Stomach smooth muscle (tissue), 2 donors: ENCODE data around the gene NOBOX.

Experiments
- H3K27ac ChIP-seq: one replicate; pipeline ENCODE4 v1.7.0; 2013; ENCODE audit warnings: mild to moderate bottlenecking, low read length, inconsistent platforms
- H3K27me3 ChIP-seq, 2 donors: one replicate each; pipeline ENCODE4 v1.7.0; 2013; ENCODE audit warnings: low read length in 2 of 2; ENCODE audit not compliant: insufficient read depth in 2 of 2, control insufficient read depth in 1 of 2
- H3K36me3 ChIP-seq, 2 donors: one replicate each; pipeline ENCODE4 v1.7.0; 2013; ENCODE audit warnings: low read length in 2 of 2; ENCODE audit not compliant: control insufficient read depth in 2 of 2, insufficient read depth in 2 of 2
- H3K4me1 ChIP-seq: one replicate; pipeline ENCODE4 v1.7.0; 2013; ENCODE audit warnings: low read length; ENCODE audit not compliant: control insufficient read depth, insufficient read depth
- H3K4me3 ChIP-seq, 2 donors: one replicate each; pipeline ENCODE4 v1.7.0; 2013; ENCODE audit warnings: low read length in 2 of 2
- H3K9ac ChIP-seq, 2 donors: one replicate each; pipeline ENCODE4 v1.7.0; 2013; ENCODE audit warnings: low read length in 2 of 2, mild to moderate bottlenecking in 1 of 2
- H3K9me3 ChIP-seq, 2 donors: one replicate each; pipeline ENCODE4 v1.7.0; 2013; ENCODE audit warnings: low read length in 2 of 2; ENCODE audit not compliant: control insufficient read depth in 2 of 2
- donor health status: healthy.
- donor health status: Pancreatic carcinoma.

NOBOX gene

GRCh38 chr7:144415858-144416257 lies 12.4 kb upstream of the NOBOX start:
- Histone ChIP-seq H3K36me3 (no peaks in the 10 kb centered on the region), H3K27me3 (no peaks in the 10 kb centered on the region), H3K4me3 (no peak overlapping the region), H3K27ac (no peak overlapping the region), H3K9ac (no peak overlapping the region), H3K4me1 (no peaks in the 10 kb centered on the region), H3K9me3 (no peaks in the 10 kb centered on the region)

- Histone ChIP-seq H3K36me3 (no peaks in the 10 kb centered on the region), H3K4me3 (no peak overlapping the region), H3K4me1 (no peaks in the 10 kb centered on the region), H3K27ac (no peak overlapping the region), H3K9me3 (no peaks in the 10 kb centered on the region), H3K9ac (no peak overlapping the region), H3K27me3 (no peaks in the 10 kb centered on the region)
These were observed 11.3 kb upstream of the NOBOX start for GRCh38 chr7:144414815-144415214.

- no peak overlapping the region for H3K27ac ChIP-seq
These were observed 6.9 kb upstream of the NOBOX start for GRCh38 chr7:144410441-144410840.

GRCh38 chr7:144408121-144408520 lies 4.6 kb upstream of the NOBOX start:
- Histone ChIP-seq H3K4me3 (no peak overlapping the region), H3K9ac (no peak overlapping the region), H3K27ac (no peak overlapping the region), H3K4me1 (peaks cover 5% of the 10 kb centered on the region), H3K27me3 (no peaks in the 10 kb centered on the region), H3K9me3 (no peaks in the 10 kb centered on the region), H3K36me3 (no peaks in the 10 kb centered on the region)

More at GRCh38 chr7:144410441-144410840, 6.9 kb upstream of the NOBOX start:
- Histone ChIP-seq H3K4me1 (peaks cover 5% of the 10 kb centered on the region), H3K9me3 (no peaks in the 10 kb centered on the region), H3K36me3 (no peaks in the 10 kb centered on the region), H3K4me3 (no peak overlapping the region), H3K9ac (no peak overlapping the region), H3K27me3 (no peaks in the 10 kb centered on the region)

- no peak overlapping the region for H3K4me3 ChIP-seq
- no peak overlapping the region for H3K27ac ChIP-seq
- no peak overlapping the region for H3K9ac ChIP-seq
- no peaks in the 10 kb centered on the region for H3K36me3 ChIP-seq
- no peaks in the 10 kb centered on the region for H3K27me3 ChIP-seq
- H3K9me3 ChIP-seq: no peaks in the 10 kb centered on the region
- H3K4me1 ChIP-seq: peaks cover 5% of the 10 kb centered on the region
These were observed 3.9 kb upstream of the NOBOX start for GRCh38 chr7:144407266-144407931.

GRCh38 chr7:144404946-144405345 lies 1.5 kb upstream of the NOBOX start:
- Histone ChIP-seq H3K4me3 (no peak overlapping the region), H3K36me3 (no peaks in the 10 kb centered on the region), H3K27me3 (no peaks in the 10 kb centered on the region), H3K9ac (no peak overlapping the region), H3K4me1 (peaks cover 5% of the 10 kb centered on the region), H3K27ac (no peak overlapping the region), H3K9me3 (no peaks in the 10 kb centered on the region)

GRCh38 chr7:144403102-144403501 lies 391 bp downstream of the NOBOX start:
- no peak overlapping the region for H3K27ac ChIP-seq
- H3K36me3 ChIP-seq: no peaks in the 10 kb centered on the region
- no peak overlapping the region for H3K9ac ChIP-seq
- H3K4me1 ChIP-seq: peaks cover 5% of the 10 kb centered on the region
- no peaks in the 10 kb centered on the region for H3K27me3 ChIP-seq
- no peak overlapping the region for H3K4me3 ChIP-seq
- H3K9me3 ChIP-seq: no peaks in the 10 kb centered on the region

- Histone ChIP-seq H3K9ac (no peak overlapping the region), H3K4me3 (no peak overlapping the region), H3K36me3 (no peaks in the 10 kb centered on the region), H3K27ac (no peak overlapping the region), H3K9me3 (no peaks in the 10 kb centered on the region), H3K27me3 (no peaks in the 10 kb centered on the region), H3K4me1 (no peaks in the 10 kb centered on the region)
These were observed 2.0 kb downstream of the NOBOX start for GRCh38 chr7:144401490-144401889.

- Histone ChIP-seq H3K27me3 (no peaks in the 10 kb centered on the region), H3K4me1 (no peaks in the 10 kb centered on the region), H3K4me3 (no peak overlapping the region), H3K27ac (no peak overlapping the region), H3K36me3 (no peaks in the 10 kb centered on the region), H3K9ac (no peak overlapping the region), H3K9me3 (no peaks in the 10 kb centered on the region)
These were observed 3.5 kb downstream of the NOBOX start for GRCh38 chr7:144399946-144400345.

- Histone ChIP-seq H3K4me3 (no peak overlapping the region), H3K9me3 (no peaks in the 10 kb centered on the region), H3K9ac (no peak overlapping the region), H3K4me1 (no peaks in the 10 kb centered on the region), H3K27ac (no peak overlapping the region), H3K27me3 (no peaks in the 10 kb centered on the region), H3K36me3 (no peaks in the 10 kb centered on the region)
These were observed 4.6 kb downstream of the NOBOX start for GRCh38 chr7:144398911-144399310.

GRCh38 chr7:144398291-144398690 lies 5.2 kb downstream of the NOBOX start:
- H3K4me1 ChIP-seq: no peaks in the 10 kb centered on the region
- H3K27me3 ChIP-seq: no peaks in the 10 kb centered on the region
- H3K27ac ChIP-seq: no peak overlapping the region
- H3K9me3 ChIP-seq: no peaks in the 10 kb centered on the region
- H3K36me3 ChIP-seq: no peaks in the 10 kb centered on the region
- H3K4me3 ChIP-seq: no peak overlapping the region
- H3K9ac ChIP-seq: no peak overlapping the region
